ENCODE measurements around the gene JAKMIP1. TPM values are rescaled to one million over a fixed set of nuclear protein-coding genes. Genes with fewer than 3 reads are reported as not detected.

JAKMIP1 gene
- total RNA-seq, 1 donor from 2014 or later, result not detected

DNA sequence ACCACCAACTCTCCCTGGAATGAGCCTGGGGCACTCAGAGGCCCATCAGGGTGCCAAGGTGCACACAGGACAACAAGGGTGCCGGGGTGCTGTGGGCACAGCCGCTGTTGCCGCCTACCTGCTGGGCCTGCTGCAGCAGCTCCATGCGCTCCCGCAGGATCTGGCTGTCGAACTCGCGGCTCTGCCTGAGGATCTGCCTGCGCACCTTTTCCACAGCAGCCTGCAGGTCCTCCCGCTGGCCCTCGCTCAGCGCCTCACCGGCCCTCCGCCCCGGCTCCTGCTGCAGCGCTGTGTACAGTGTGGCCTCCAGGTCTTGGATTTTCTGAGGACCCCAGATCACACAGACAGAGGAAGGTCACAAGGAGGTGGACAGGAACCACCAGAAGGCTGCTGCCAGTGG lies 164.6 kb downstream of the JAKMIP1 start:
- no peaks in the 10 kb centered on the region for H3K4me1 Mint-ChIP-seq
- H3K9me3 Mint-ChIP-seq, result no peaks in the 10 kb centered on the region
- no peak overlapping the region for H3K4me3 Mint-ChIP-seq
- no peak for DNase-seq (ENCODE audit: low spot score in 2 of 2, unreplicated experiment in 2 of 2)
- H3K36me3 Mint-ChIP-seq, result no peaks in the 10 kb centered on the region
- peaks cover 32% of the 10 kb centered on the region for H3K27me3 Mint-ChIP-seq (ENCODE audit: low read depth)
- TF ChIP-seq, protein P1, sequence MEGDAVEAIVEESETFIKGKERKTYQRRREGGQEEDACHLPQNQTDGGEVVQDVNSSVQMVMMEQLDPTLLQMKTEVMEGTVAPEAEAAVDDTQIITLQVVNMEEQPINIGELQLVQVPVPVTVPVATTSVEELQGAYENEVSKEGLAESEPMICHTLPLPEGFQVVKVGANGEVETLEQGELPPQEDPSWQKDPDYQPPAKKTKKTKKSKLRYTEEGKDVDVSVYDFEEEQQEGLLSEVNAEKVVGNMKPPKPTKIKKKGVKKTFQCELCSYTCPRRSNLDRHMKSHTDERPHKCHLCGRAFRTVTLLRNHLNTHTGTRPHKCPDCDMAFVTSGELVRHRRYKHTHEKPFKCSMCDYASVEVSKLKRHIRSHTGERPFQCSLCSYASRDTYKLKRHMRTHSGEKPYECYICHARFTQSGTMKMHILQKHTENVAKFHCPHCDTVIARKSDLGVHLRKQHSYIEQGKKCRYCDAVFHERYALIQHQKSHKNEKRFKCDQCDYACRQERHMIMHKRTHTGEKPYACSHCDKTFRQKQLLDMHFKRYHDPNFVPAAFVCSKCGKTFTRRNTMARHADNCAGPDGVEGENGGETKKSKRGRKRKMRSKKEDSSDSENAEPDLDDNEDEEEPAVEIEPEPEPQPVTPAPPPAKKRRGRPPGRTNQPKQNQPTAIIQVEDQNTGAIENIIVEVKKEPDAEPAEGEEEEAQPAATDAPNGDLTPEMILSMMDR (IDR thresholded peaks at IDR 0.05; ENCODE audit: unreplicated experiment), result no peak
- H3K27ac Mint-ChIP-seq, result no peak overlapping the region

DNA sequence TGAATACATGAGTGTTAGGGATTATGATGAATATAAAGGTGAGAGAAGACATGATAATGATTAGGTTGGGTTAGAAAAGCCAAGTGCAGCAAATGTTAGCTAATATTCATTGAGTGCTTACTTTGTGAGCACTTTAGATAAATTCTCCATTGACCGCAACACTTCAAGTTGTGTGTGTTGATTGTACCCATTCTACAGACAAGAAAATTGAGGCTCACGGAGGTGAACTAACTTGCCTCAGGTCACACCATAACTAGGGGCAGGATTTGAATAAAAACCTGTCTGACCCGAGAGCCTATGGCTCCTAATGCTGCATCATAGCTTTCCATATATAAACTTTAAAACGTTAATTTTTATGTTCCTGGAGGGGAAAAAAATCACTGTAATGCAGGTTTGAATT lies 167.0 kb downstream of the JAKMIP1 start:
- H3K27me3 Mint-ChIP-seq (ENCODE audit: low read depth), result peaks cover 25% of the 10 kb centered on the region
- H3K9me3 Mint-ChIP-seq, result no peaks in the 10 kb centered on the region
- no peak for DNase-seq (ENCODE audit: low spot score in 2 of 2, unreplicated experiment in 2 of 2)
- no peak overlapping the region for H3K27ac Mint-ChIP-seq
- no peaks in the 10 kb centered on the region for H3K4me1 Mint-ChIP-seq
- no peak overlapping the region for H3K4me3 Mint-ChIP-seq
- TF ChIP-seq, protein P1 (IDR thresholded peaks at IDR 0.05; ENCODE audit: unreplicated experiment), result no peak
- H3K36me3 Mint-ChIP-seq, result no peaks in the 10 kb centered on the region

DNA sequence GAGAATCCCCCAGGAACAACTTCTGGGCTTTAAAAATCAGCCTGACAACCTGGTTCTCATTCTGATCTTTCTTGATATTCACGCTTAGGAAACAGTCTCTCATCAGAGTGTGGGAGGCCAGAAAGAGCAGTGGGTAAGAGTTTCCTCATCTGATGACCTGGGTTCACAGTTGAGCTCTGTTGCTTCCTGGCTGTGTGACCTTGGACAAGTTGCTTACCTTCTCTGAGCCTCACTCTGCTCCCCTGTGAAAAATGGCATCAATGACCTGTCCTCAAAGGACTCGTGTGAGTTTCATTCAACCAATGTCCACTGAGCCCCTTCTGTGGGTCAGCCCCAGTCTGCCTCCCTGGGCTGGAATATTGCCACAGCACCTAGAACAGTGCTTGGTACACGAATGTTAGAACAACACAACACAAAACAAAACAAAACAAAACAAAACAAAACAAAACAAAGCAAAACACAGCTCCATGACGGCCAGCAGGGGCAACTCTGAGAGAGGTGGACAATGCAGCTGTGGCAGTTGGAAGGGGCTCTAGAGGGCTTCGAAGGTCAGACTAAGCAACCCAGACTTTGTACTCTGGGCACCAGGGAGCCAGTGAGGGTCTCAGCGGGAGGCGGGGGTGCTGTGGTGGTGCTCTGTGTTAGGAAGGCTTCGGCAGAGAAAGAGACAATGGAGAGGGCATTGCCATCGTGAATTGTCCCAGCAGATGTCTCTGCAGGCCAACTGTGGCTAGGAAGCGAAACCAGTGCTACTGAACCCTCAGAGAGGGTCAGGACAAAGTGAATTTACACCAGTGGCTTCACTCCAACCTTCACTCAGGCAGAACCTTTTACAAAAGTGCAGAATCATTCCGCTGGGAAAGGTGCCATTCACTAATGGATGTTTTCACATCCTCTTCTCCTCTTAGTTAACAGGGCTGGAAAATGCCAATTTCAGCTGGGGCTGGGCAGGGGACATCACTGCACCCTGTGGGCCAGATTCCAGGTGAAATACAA lies 167.8 kb downstream of the JAKMIP1 start:
- Mint-ChIP-seq H3K27ac (no peak overlapping the region), H3K4me3 (no peak overlapping the region), H3K36me3 (no peaks in the 10 kb centered on the region), H3K27me3 (ENCODE audit: low read depth) (peaks cover 27% of the 10 kb centered on the region), H3K4me1 (no peaks in the 10 kb centered on the region), H3K9me3 (no peaks in the 10 kb centered on the region)
- no peak for DNase-seq (ENCODE audit: low spot score in 2 of 2, unreplicated experiment in 2 of 2)
- TF ChIP-seq, protein P1 (IDR thresholded peaks at IDR 0.05; ENCODE audit: unreplicated experiment), result no peak

DNA sequence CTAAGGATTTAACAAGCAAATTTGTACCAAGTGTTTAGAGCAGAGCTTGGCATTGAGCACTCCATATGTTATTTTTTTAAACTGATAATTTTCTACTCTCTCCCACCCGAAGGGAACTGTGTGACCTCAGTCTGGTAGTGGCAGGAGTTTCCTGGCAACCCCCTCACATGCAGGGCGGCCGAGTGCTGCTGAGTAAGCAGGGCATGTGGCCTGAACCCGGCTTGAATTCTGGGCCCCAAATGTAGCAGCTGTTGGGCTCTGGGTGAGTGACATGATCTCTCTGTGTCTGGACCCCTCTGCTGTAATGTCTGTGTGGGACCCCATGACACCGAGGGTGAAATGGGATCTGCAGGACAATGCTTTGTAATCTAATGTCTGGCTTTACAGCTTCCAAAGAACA lies 168.5 kb downstream of the JAKMIP1 start:
- Mint-ChIP-seq H3K36me3 (no peaks in the 10 kb centered on the region), H3K27me3 (ENCODE audit: low read depth) (peaks cover 28% of the 10 kb centered on the region), H3K4me1 (no peaks in the 10 kb centered on the region), H3K4me3 (no peak overlapping the region), H3K27ac (no peak overlapping the region), H3K9me3 (no peaks in the 10 kb centered on the region)
- no peak for DNase-seq (ENCODE audit: low spot score in 2 of 2, unreplicated experiment in 2 of 2)
- TF ChIP-seq, protein P1 (IDR thresholded peaks at IDR 0.05; ENCODE audit: unreplicated experiment), result no peak

DNA sequence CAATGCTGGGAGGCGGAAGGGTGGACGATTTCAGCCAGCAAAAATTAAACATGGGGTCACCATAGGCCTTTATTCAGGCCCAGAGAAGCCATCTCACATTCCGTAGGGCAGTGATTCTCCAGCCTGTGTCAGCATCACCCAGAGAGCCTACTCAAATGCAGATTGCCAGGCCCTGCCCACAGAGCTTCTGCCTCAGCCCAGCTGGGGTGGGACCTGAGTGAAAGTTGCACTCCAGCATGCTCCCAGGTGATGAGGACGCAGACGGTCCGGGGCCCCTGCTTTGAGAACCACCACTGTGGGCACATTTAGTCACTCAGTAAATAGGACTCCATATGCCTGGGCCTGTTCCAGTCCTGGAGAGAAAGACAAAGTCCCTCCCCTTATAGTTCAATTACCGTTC lies 169.7 kb downstream of the JAKMIP1 start:
- DNase-seq (ENCODE audit: low spot score in 2 of 2, unreplicated experiment in 2 of 2), result no peak
- TF ChIP-seq, protein P1 (IDR thresholded peaks at IDR 0.05; ENCODE audit: unreplicated experiment), result no peak
- Mint-ChIP-seq H3K4me1 (no peaks in the 10 kb centered on the region), H3K27ac (no peak overlapping the region), H3K36me3 (no peaks in the 10 kb centered on the region), H3K27me3 (ENCODE audit: low read depth) (peaks cover 32% of the 10 kb centered on the region), H3K4me3 (no peak overlapping the region), H3K9me3 (no peaks in the 10 kb centered on the region)
